Adrenal gland (tissue), 5 donors: ENCODE measurements around the gene PWWP2B.

Experiments
- CTCF ChIP-seq, 6 experiments: fragments of 450-650 bp in 4 of 6; fragments of 200-600 bp in 2 of 6; sonication (generic) in 1 of 6; IDR thresholded peaks; 1 replicate in 5 of 6; 2 replicates in 1 of 6; pipeline versions ENCODE4 v1.5.1 to v1.8.0; 2016 to 2021; ENCODE audit warnings: antibody characterized with exemption in 6 of 6, mild to moderate bottlenecking in 2 of 6, moderate library complexity in 1 of 6
- POLR2A ChIP-seq, 2 donors: fragments of 450-650 bp; IDR thresholded peaks; one replicate each; pipeline ENCODE4 v1.6.1; 2017; ENCODE audit warnings: antibody characterized with exemption in 2 of 2, mild to moderate bottlenecking in 2 of 2, moderate library complexity in 1 of 2
- donor health status: DM: no; HTN: no; CAD: no.

GRCh38 chr10:132427006-132427771 is 30.2 kb downstream of the PWWP2B start:
- TF ChIP-seq POLR2A (IDR thresholded peaks at IDR 0.05) (no peak), CTCF (IDR thresholded peaks at IDR 0.05) (no peak)
